NOMO-1 (cell line): ENCODE results near the gene ITPKB.

Experiments
- DNase-seq, 2 experiments: peaks; one replicate each; lab custom pipeline; 2025; ENCODE audit not compliant: unreplicated experiment in 2 of 2; lab: John Stamatoyannopoulos, UW

ITPKB gene

DNA sequence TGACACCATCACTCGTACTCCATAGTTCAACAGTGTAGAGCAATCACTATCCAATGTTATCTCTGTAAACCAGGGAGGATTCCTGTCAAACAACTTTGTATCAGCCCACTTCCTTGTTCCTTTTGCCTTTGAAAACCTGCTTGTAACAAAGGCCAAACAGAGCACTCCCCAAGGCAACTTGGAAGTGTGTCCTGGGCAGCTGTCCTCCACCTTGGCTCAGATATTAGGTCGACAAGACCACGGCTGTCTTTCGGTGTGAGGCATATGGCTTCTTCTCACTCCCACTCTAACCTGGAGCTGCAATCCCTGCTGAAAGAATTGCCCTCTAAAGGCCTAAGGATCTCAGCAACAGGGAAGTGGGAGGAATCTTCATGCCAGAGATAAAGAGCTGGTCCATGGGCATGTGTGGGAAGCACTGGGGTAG is 66.7 kb downstream of the ITPKB start:
- no peak for DNase-seq

DNA sequence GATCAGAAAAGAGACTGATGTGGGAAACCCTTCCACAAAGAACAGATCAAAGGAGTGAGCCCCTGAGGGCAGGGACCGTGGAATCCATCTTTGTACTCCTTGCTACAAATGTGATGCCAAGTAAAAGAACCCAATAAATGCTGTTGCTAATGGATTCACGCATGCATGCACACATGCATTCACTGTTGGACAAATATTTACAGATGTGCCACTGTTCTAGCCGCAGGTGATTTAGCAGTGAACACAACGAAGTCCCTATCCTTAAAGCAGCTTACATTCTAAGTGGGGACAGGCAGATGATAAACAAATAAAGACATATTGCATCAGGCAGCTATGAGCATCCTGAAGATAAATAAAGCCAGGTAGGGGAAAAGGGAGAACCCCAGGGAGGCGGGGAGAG is 67.8 kb downstream of the ITPKB start:
- DNase-seq, result no peak

DNA sequence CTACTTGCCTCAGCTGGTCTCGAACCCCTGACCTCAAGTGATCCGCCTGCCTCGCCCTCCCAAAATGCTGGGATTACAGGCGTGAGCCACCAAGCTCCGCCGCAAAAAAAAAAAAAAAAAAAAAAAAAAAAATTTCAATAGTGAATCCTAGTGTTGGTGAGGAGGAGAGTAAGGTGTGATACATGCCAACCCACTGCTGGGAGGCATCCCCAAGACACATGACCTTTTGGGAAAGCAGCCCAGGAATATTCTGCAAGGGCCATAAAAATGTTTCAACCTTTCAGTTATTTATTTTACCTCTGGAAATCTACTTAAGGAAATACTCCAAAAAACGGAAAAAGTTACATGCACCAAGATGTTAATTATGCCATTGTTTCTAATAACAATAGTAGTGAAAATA is 69.0 kb downstream of the ITPKB start:
- DNase-seq, result no peak

DNA sequence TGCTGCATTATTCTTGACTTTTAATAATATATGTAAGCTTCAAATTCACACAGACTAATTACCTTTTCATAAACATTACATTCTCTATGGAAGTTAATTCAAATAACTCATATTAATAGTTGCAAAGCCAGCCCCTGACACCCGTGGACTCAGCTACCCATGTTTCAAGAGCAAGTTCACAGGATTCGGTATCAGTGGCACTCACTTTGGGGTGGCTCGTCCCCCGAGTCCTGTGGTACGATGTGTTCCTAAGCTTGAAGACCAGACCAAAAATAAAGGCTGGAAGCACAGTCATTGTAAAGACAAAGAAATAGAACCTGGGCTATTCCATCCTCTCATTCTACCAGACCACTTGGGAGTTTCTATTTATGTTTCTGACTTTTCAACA is 70.9 kb downstream of the ITPKB start:
- no peak for DNase-seq

DNA sequence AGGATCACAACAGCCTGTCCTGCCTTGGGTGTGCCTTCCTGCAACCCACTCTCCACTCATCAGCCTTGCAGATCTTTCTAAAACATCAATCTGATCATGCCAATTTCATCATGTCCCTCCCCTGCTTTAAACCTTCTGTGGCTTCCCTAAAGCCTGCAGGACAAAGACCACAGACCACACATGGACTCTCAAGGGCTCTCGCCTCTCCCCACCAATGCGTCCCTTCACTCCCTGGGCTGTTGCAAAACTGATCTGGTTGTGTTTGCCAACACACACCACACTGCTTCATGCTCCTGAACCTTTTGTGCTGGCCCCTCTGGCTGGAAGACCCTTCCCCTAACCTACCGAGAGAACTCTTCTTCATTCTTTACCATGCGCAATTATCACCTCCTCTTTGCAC is 72.4 kb downstream of the ITPKB start:
- no peak for DNase-seq

DNA sequence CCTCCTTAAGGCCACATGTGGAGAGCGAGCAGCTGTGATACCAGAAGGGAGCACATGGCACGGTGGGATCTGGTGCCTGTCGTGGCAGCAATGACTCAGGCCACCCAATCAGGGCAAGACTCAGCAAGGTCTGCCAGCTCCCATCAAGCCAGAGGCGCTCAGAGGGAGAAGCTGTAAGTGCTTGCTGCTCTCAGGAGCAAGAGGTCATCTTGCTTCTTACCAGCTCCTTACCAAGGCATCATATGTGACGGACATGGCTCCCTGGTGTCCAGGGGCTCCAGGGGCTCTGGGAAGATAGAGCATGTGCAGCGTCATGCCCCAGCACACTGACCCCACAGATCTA is 72.9 kb downstream of the ITPKB start:
- no peak for DNase-seq

DNA sequence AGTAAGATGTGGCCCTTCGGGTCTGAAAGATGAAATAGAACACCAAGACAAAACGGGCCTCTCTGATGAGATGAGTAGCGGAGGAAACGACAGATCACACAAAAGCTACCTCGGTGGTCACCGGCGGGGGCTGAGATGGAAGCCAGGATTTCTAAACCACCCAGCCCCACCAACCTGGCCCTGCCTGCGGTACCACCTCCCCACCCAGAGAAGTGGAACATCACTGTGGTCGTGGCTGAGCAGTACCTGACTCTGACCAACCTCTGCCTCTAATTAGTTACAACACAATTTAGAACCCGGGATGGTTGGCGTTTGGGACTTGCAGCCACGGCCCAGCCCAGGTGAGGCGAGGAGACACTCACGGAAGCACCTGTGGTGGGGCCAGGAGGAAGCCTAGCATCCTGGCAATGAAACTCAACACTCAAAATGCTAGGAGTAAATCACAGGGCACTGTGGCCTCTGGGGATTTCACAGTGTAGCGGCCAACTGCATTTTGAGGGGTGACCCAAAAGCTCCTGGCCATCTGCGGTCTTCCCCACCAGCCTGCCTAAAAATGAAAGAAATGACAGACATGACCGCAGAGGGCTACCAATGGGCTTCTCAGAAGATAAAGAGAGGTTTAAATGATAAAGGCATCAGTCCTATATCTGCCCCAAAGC is 73.4 kb downstream of the ITPKB start:
- no peak for DNase-seq

DNA sequence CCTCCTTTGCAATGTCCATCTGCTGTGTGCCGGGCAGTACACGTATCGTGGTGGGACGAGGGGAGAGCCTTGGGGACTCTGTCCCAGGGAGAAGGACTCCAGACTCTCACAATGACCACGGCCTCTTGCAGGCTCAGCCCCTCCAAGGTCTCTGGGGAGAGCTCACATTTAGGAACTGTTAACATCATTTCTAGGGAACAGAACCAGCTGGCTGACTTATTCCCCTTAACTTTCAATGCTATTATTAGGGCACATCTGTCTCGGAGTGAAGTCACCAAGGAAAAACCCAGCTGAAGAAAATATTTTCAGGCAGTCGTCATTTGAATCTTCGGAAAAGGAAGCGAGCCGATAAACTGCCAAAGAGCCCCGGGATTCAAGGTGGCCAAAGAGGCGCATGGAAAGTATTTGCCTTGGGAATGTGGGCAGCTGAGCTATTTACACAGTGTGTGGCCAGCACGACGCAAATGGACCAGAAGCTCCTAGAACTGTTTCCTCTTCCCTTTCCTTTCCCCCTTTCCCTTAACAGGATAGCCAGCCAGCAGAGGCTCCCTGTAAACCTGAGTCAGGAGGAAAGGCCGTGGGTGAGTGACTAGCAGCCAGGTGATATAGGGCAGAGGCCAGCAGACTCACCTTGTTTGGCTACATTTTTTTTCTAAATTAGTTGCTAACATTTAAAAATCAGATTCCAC is 74.5 kb downstream of the ITPKB start:
- DNase-seq, result no peak

DNA sequence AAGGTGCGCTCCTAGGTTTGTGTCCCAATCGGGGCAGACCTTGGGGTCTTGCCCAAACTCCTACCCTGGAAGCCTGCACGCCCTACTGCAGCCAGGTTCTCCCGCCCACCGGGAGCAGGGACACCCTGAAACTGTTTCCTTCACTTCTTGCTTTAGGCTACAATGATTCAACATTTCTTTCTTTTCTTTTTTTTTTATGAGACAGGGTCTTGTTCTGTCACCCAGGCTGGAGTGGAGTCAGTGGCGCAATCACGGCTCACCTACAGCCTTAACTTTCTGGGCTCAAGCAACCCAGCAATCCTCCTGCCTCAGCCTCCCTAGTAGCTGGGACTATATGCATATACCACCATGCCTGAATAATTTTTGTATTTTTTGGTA is 75.8 kb downstream of the ITPKB start:
- no peak for DNase-seq

DNA sequence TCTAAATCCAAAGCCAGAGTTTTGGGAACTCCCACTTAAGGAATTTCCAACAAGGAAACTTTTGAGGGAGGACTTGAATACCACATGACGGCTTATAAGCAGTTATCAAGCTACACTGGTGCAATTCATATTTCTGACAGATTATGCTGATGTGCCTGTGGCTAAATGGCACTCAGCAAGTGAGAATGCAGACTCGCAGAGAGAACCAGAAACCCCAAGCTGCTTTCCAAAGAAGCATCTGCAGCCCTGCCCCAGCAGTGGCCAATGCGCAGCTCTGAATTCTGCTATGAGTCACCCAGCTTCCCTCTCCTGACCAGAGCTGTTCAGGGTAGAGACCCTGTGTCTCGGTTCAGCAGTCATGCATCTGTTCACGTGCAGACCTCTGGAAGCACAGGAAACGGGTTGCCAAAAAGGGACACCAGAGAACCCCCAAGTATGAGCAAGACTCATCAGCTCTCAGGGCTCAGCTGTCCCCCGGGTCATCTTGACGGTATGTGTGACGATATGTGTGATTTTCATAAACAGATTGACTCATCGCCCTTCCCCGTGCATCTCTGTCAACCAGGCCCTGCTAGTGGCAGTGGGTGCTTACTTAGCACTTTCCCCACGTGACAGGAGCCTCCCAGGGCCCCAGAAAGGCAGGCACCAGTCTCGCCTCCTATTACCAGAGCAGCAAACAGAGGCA is 76.3 kb downstream of the ITPKB start:
- peak; percentile 75 to 96 for DNase-seq

DNA sequence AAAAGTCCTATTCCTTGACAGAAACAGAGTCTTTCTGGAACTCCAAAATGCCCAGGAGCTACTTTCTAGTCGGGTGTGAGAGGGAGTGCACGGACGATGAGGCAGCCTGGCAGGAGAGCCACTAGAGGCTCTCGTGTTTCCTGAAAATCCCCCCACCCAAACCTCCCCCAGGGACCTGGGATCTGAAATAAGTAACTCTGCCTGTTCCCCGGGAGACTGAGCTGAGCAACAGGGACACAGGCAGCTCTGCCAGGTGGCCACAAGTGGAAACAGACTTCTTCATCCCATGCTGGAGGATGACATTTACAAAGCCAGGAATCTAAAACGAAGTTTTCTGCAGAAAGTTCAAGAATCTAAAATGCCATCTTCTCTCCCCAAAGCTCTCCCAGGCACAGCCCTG is 77.1 kb downstream of the ITPKB start:
- DNase-seq, result no peak

DNA sequence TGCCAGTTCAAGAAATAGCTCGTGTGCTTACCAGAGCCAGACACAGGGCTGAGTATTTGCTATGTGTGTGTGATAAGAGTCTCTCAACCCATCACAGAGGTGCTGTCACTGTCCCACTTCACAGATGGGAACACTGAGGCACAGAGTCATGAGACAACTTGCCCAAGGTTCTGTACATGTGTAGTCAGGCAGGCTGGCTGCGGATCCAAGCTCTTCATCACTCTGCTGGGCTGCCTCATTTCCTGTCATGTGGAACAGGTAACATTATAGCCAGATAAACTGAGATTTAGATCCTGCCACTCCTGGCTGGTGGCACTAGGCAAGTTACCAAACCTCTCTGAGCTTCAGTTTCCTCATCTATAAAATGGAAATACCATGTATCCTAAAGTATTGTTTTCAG is 77.8 kb downstream of the ITPKB start:
- no peak for DNase-seq

DNA sequence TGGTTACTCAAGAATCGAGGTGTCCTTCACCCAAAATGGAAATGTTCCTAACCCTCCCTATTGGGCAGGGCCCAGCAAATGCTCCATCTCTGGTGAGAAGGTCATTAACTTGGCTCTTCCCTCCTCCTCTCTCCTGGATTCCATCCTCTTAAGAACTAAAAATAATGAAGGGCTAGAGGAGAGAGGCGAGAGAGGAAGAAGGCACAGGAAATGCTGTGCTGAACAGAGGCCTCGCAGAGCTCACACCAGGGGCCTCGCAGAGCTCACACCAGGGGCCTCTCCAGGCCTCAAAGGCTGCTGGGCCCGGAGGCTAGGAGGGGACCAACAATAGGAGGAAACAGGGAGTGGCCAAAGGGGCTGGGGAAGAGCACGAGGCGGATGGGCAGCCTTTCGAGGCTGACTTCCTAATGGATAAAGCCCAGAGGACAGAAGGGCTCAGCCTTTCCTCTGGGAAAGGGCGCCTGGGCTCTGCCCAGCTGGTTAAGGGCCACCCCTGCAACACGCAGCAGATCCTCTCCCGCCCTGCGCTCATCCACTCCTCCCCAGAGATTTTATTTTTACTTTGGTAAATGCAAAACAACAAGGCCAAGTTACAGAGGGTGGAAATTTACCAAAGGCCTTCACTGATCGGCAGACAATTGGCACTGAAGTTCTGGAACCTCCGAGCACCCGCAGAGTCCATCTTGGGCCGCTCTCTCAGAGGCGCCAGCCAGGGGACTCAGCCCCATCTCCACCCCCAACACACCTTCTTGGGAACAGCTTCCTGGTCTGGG is 78.5 kb downstream of the ITPKB start:
- peak in 1 of 2 experiments; percentile 16 for DNase-seq

DNA sequence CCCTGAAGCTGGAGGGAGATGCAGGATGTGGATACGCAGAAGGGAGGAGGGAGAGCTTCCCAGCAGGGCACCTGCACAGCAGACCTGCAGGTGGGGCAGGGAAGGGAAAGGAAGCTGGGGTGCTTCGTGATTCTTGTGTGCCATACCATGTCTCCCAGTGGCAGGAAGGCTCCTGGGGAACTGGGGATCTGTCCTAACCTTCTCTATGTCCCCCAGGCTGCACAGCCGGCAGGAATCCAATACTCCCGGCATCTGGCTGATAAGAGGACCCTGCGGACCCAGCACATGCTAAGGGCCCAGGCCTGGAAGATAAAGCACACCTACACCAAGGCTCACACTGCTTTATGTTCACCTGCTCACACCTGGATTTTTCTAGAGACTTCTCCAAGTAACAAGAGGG is 79.4 kb downstream of the ITPKB start:
- DNase-seq, result no peak

DNA sequence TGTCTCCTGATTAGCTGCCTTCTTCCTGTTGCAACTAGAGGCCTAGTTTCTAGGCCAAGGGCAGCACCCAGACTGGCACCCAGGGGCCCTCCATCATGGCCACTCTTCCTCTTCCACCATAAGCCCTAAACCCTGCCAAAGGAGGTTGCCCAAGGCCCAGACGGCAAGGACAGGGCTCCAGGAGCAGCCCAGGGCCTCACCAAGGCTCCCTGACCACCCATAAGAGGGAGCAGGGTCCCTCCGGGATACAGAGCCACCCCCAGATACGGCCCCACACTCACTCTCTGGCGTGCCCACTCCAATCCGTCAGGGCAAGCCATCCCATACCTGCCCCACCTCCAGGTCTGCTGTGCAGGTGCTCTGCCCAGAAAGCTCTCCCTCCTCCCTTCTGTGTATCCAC is 79.9 kb downstream of the ITPKB start:
- no peak for DNase-seq

DNA sequence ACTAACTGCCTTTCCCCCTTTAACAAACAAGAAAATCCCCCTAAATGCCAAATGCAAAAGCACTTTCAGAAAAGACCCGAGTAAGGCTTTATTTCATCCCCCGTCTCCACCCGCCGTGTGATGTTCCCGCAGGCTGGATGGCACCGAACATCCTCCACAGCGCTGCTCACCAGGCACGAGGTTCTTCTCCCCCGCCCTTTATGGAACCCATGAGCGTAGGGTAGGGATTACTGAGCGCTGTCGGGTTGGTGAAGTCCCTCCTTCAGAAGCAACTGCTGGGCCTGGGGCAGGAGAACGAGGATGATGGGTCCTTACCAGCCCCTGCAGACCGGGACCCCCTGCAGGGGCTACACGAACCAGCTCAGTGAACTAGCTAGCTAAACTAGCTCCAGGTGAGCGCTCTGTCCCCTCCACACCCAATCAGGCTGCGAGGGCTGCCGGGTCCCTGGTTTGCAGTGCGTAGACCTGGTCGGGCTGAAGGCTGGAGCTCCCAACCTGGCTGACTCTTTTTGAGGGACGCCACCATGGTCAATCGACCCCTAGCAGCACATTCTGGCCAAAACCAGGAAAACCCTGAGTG is 80.4 kb downstream of the ITPKB start:
- DNase-seq, result no peak

DNA sequence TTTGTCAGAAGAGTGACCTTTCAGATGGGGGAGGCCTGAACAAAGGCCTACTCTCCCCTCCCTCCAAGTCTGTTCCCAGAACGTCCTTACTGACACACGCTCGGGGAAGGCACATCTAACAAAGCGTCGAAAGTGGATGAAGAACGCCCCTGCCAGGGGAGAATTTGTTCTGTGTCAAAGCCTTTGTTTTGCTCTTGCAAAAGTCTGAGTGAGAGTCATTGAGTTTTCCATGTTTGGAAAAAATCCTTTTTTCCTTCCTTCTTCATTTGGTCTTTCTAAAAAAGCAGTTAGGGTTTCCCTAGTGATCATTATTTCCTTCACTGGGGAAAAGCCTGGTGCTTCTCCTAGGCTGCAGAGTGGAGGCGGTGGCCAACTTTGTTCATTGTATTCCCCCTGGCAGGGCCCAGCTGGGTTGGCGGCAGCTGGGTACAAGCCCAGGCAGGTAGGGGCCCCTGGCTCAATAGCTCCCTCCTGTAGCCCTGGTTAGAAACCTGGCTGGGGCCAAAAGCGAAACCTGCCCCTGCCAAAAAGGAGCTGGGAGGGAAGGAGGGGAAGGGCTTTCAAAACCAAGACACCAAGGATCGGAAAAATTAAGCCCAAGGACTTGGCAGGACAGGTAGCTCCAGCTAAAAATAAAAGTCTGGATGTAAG is 81.1 kb downstream of the ITPKB start:
- DNase-seq, result no peak

DNA sequence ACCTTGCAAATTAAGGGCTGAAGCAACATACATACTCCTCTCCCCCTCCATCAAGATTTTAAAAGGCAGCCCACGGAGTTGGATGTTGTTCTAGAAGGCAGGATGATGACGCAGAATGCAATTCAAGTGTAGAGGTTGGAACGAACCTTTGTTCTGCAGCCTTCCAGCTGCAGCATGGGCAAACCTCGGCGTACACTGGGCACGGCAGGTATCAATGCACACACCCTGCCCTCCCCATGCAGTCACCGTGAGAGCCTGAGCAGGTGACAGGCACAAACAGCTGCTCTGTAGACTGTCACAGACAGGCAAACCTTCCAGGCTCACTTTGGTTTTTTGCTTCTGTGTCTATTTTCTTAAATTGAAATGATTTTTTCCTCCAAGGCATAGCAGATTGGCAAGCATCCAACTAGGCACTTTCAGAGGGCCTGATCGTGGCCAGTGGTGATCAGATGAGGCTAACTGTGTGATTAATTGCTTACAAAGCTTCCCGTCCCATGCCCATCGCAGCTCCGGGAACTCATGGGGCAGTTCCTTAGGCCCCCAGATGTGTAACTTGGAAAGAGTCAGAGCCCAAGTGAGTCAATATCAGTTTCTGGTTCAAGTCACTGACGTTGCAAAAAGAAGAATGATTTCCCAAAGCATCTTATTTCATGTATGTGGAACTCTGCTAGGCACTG is 82.3 kb downstream of the ITPKB start:
- no peak for DNase-seq

DNA sequence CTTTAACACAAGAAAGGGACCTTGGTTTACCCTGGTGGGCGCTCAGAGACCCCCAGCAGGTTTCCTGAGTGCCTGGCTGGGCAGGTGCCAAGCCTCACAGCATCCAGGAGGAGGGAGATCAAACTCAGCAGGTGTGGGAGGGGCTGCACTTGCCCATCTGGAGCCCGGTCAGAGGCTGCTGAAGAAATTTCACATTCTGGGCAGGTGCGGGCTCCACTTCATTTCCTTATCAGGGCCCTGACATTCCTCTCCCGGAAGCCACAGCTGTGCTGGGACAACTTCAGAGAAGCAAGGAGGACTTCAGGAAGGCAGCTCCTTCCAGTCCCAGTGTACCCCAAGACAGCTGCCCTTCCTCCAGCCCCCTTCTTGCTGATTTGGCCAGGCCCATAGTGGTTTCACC is 82.9 kb downstream of the ITPKB start:
- DNase-seq, result no peak
